WTC11 (cell line): Measurements from ENCODE around the gene SERPINB8. TPM values are rescaled to one million over a fixed set of nuclear protein-coding genes. Genes with fewer than 3 reads are reported as not detected.

Experiments
- ATAC-seq: fragments of 200-7000 bp; cut with Tn5 transposase; 2 replicates; pipeline ENCODE4 v1.10.0; 2021; ENCODE audit warnings: mild to moderate bottlenecking, moderate library complexity
- CTCF ChIA-PET: fragments of 300-600 bp; sonication (Branson Sonifier 250); formaldehyde crosslinking; loops from one replicate; lab custom pipeline; 2021; ENCODE audit warnings: antibody characterized with exemption; lab: Charles Lee
- POLR2A ChIA-PET: fragments of 350-600 bp; sonication (Branson Sonifier 250); formaldehyde crosslinking; loops from one replicate; lab custom pipeline; 2021; ENCODE audit warnings: antibody characterized with exemption; lab: Charles Lee
- DNase-seq: peaks from one replicate; pipeline ENCODE4 v3.0.0; 2021; ENCODE audit warnings: low spot score
- H3K27ac Mint-ChIP-seq: 2 replicates; pipeline ENCODE4 v1.8.0; 2021; ENCODE audit warnings: mixed read lengths
- H3K27me3 Mint-ChIP-seq: 2 replicates; pipeline ENCODE4 v1.8.0; 2021; ENCODE audit warnings: low read depth, mild to moderate bottlenecking, moderate library complexity, mixed read lengths
- H3K36me3 Mint-ChIP-seq: 2 replicates; pipeline ENCODE4 v1.8.0; 2021; ENCODE audit warnings: mixed read lengths
- H3K4me1 Mint-ChIP-seq: 2 replicates; pipeline ENCODE4 v1.8.0; 2022; ENCODE audit warnings: mixed read lengths
- H3K4me3 Mint-ChIP-seq: 2 replicates; pipeline ENCODE4 v1.8.0; 2021; ENCODE audit warnings: mild to moderate bottlenecking, moderate library complexity, mixed read lengths
- H3K9me3 Mint-ChIP-seq: 2 replicates; pipeline ENCODE4 v1.8.0; 2021; ENCODE audit warnings: mixed read lengths
- AFF4 ChIP-seq: sonication (generic); formaldehyde crosslinking; IDR thresholded peaks from 2 replicates; pipeline ENCODE4 v1.8.1; 2023; ENCODE audit warnings: mild to moderate bottlenecking, missing genetic modification reagents, borderline replicate concordance
- CBFB ChIP-seq: sonication (generic); formaldehyde crosslinking; IDR thresholded peaks from 2 replicates; pipeline ENCODE4 v1.8.1; 2022; ENCODE audit warnings: mild to moderate bottlenecking, low read depth, missing genetic modification reagents
- ETV6 ChIP-seq: sonication (generic); formaldehyde crosslinking; IDR thresholded peaks from 2 replicates; pipeline ENCODE4 v1.8.1; 2022; ENCODE audit warnings: mild to moderate bottlenecking, missing genetic modification reagents
- FOXP1 ChIP-seq: sonication (generic); formaldehyde crosslinking; IDR thresholded peaks from 2 replicates; pipeline ENCODE4 v1.8.0; 2022; ENCODE audit warnings: missing genetic modification reagents, mild to moderate bottlenecking, moderate library complexity, borderline replicate concordance
- GTF2I ChIP-seq: fragments of 250-450 bp; sonication (Bioruptor Pico); conservative IDR thresholded peaks from 2 replicates; pipeline ENCODE4 v1.4.0; 2021; ENCODE audit warnings: mild to moderate bottlenecking
- KAT7 ChIP-seq: sonication (generic); formaldehyde crosslinking; IDR thresholded peaks from 2 replicates; pipeline ENCODE4 v1.8.1; 2023; ENCODE audit warnings: missing genetic modification reagents, mild to moderate bottlenecking, borderline replicate concordance
- NFE2L1 ChIP-seq: sonication (generic); formaldehyde crosslinking; IDR thresholded peaks from 2 replicates; pipeline ENCODE4 v1.8.1; 2023; ENCODE audit warnings: missing genetic modification reagents
- NR2C2 ChIP-seq: sonication (generic); formaldehyde crosslinking; IDR thresholded peaks from 2 replicates; pipeline ENCODE4 v1.8.0; 2022; ENCODE audit warnings: mild to moderate bottlenecking, missing genetic modification reagents
- PRRX2 ChIP-seq: fragments of 250-450 bp; sonication (Bioruptor Pico); IDR thresholded peaks from 2 replicates; pipeline ENCODE4 v1.8.0; 2021; ENCODE audit warnings: mild to moderate bottlenecking
- SMAD4 ChIP-seq: sonication (generic); formaldehyde crosslinking; IDR thresholded peaks from 2 replicates; pipeline ENCODE4 v1.8.0; 2022; ENCODE audit warnings: mild to moderate bottlenecking, missing genetic modification reagents
- SOX15 ChIP-seq: fragments of 250-450 bp; sonication (Bioruptor Pico); IDR thresholded peaks from 2 replicates; pipeline ENCODE4 v1.9.0; 2021; ENCODE audit warnings: mild to moderate bottlenecking
- SP1 ChIP-seq: sonication (generic); formaldehyde crosslinking; conservative IDR thresholded peaks from 2 replicates; pipeline ENCODE4 v1.8.1; 2022; ENCODE audit warnings: missing genetic modification reagents
- USF2 ChIP-seq: sonication (generic); formaldehyde crosslinking; IDR thresholded peaks from 2 replicates; pipeline ENCODE4 v1.8.1; 2023; ENCODE audit warnings: mild to moderate bottlenecking, missing genetic modification reagents, moderate library complexity
- ZNF232 ChIP-seq: sonication (generic); formaldehyde crosslinking; IDR thresholded peaks from 2 replicates; pipeline ENCODE4 v1.8.0; 2022; ENCODE audit warnings: mild to moderate bottlenecking, missing genetic modification reagents
- total RNA-seq: library from RNA; stranded (reverse); gene quantifications from 3 replicates; pipeline ENCODE4 v1.2.3, GENCODE V29; 2021
- TF ChIP-seq, protein P1 (sequence below): sonication (generic); formaldehyde crosslinking; IDR thresholded peaks from 2 replicates; pipeline ENCODE4 v1.8.1; 2022; ENCODE audit warnings: mild to moderate bottlenecking, missing genetic modification reagents, moderate library complexity, borderline replicate concordance
- TF ChIP-seq, protein P2 (sequence below): sonication (generic); formaldehyde crosslinking; IDR thresholded peaks from 2 replicates; pipeline ENCODE4 v1.8.0; 2022; ENCODE audit warnings: mild to moderate bottlenecking, missing genetic modification reagents
- TF ChIP-seq, protein P3 (sequence below): fragments of 250-450 bp; sonication (Bioruptor Pico); IDR thresholded peaks from 2 replicates; pipeline ENCODE4 v1.9.0; 2021; ENCODE audit warnings: mild to moderate bottlenecking, borderline replicate concordance
- TF ChIP-seq, protein P4 (sequence below): sonication (generic); formaldehyde crosslinking; IDR thresholded peaks from 2 replicates; pipeline ENCODE4 v1.8.0; 2023; ENCODE audit warnings: missing genetic modification reagents, mild to moderate bottlenecking, borderline replicate concordance
- TF ChIP-seq, protein P5 (sequence below): sonication (generic); formaldehyde crosslinking; IDR thresholded peaks from 2 replicates; pipeline ENCODE4 v1.8.1; 2022; ENCODE audit warnings: low read depth, mild to moderate bottlenecking, moderate library complexity, missing genetic modification reagents, borderline replicate concordance

SERPINB8 gene
- total RNA-seq, 1 experiment from 2014 or later = 0.46 TPM

- H3K4me1 Mint-ChIP-seq = no peaks in the 10 kb centered on the region
- ChIA-PET CTCF (no interaction called here), POLR2A (no interaction called here)
- no peak for TF ChIP-seq SMAD4 (CRISPR knock-in tag)
- TF ChIP-seq AFF4 (CRISPR knock-in tag) = no peak
- no peak for TF ChIP-seq CBFB
- TF ChIP-seq USF2 (CRISPR knock-in tag) = no peak
- TF ChIP-seq, protein P1, sequence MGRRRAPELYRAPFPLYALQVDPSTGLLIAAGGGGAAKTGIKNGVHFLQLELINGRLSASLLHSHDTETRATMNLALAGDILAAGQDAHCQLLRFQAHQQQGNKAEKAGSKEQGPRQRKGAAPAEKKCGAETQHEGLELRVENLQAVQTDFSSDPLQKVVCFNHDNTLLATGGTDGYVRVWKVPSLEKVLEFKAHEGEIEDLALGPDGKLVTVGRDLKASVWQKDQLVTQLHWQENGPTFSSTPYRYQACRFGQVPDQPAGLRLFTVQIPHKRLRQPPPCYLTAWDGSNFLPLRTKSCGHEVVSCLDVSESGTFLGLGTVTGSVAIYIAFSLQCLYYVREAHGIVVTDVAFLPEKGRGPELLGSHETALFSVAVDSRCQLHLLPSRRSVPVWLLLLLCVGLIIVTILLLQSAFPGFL (CRISPR knock-in tag) = no peak
- no peak for TF ChIP-seq SP1 (CRISPR knock-in tag)
- no peak for TF ChIP-seq FOXP1 (CRISPR knock-in tag)
- TF ChIP-seq SOX15 = no peak
- TF ChIP-seq, protein P2, sequence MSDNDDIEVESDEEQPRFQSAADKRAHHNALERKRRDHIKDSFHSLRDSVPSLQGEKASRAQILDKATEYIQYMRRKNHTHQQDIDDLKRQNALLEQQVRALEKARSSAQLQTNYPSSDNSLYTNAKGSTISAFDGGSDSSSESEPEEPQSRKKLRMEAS (CRISPR knock-in tag) = no peak
- TF ChIP-seq, protein P3, sequence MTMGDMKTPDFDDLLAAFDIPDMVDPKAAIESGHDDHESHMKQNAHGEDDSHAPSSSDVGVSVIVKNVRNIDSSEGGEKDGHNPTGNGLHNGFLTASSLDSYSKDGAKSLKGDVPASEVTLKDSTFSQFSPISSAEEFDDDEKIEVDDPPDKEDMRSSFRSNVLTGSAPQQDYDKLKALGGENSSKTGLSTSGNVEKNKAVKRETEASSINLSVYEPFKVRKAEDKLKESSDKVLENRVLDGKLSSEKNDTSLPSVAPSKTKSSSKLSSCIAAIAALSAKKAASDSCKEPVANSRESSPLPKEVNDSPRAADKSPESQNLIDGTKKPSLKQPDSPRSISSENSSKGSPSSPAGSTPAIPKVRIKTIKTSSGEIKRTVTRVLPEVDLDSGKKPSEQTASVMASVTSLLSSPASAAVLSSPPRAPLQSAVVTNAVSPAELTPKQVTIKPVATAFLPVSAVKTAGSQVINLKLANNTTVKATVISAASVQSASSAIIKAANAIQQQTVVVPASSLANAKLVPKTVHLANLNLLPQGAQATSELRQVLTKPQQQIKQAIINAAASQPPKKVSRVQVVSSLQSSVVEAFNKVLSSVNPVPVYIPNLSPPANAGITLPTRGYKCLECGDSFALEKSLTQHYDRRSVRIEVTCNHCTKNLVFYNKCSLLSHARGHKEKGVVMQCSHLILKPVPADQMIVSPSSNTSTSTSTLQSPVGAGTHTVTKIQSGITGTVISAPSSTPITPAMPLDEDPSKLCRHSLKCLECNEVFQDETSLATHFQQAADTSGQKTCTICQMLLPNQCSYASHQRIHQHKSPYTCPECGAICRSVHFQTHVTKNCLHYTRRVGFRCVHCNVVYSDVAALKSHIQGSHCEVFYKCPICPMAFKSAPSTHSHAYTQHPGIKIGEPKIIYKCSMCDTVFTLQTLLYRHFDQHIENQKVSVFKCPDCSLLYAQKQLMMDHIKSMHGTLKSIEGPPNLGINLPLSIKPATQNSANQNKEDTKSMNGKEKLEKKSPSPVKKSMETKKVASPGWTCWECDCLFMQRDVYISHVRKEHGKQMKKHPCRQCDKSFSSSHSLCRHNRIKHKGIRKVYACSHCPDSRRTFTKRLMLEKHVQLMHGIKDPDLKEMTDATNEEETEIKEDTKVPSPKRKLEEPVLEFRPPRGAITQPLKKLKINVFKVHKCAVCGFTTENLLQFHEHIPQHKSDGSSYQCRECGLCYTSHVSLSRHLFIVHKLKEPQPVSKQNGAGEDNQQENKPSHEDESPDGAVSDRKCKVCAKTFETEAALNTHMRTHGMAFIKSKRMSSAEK = no peak
- TF ChIP-seq KAT7 (CRISPR knock-in tag) = no peak
- no peak for TF ChIP-seq NFE2L1
- TF ChIP-seq ETV6 (CRISPR knock-in tag) = no peak
- TF ChIP-seq NR2C2 (CRISPR knock-in tag) = no peak
- no peak for TF ChIP-seq PRRX2 (CRISPR knock-in tag)
- no peak for TF ChIP-seq GTF2I (CRISPR knock-in tag)
- TF ChIP-seq ZNF232 (CRISPR knock-in tag) = no peak
- TF ChIP-seq, protein P4, sequence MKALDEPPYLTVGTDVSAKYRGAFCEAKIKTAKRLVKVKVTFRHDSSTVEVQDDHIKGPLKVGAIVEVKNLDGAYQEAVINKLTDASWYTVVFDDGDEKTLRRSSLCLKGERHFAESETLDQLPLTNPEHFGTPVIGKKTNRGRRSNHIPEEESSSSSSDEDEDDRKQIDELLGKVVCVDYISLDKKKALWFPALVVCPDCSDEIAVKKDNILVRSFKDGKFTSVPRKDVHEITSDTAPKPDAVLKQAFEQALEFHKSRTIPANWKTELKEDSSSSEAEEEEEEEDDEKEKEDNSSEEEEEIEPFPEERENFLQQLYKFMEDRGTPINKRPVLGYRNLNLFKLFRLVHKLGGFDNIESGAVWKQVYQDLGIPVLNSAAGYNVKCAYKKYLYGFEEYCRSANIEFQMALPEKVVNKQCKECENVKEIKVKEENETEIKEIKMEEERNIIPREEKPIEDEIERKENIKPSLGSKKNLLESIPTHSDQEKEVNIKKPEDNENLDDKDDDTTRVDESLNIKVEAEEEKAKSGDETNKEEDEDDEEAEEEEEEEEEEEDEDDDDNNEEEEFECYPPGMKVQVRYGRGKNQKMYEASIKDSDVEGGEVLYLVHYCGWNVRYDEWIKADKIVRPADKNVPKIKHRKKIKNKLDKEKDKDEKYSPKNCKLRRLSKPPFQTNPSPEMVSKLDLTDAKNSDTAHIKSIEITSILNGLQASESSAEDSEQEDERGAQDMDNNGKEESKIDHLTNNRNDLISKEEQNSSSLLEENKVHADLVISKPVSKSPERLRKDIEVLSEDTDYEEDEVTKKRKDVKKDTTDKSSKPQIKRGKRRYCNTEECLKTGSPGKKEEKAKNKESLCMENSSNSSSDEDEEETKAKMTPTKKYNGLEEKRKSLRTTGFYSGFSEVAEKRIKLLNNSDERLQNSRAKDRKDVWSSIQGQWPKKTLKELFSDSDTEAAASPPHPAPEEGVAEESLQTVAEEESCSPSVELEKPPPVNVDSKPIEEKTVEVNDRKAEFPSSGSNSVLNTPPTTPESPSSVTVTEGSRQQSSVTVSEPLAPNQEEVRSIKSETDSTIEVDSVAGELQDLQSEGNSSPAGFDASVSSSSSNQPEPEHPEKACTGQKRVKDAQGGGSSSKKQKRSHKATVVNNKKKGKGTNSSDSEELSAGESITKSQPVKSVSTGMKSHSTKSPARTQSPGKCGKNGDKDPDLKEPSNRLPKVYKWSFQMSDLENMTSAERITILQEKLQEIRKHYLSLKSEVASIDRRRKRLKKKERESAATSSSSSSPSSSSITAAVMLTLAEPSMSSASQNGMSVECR (CRISPR knock-in tag) = no peak
- TF ChIP-seq, protein P5, sequence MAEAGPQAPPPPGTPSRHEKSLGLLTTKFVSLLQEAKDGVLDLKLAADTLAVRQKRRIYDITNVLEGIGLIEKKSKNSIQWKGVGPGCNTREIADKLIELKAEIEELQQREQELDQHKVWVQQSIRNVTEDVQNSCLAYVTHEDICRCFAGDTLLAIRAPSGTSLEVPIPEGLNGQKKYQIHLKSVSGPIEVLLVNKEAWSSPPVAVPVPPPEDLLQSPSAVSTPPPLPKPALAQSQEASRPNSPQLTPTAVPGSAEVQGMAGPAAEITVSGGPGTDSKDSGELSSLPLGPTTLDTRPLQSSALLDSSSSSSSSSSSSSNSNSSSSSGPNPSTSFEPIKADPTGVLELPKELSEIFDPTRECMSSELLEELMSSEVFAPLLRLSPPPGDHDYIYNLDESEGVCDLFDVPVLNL (CRISPR knock-in tag) = no peak
- no peak for DNase-seq
- no peak overlapping the region for H3K27ac Mint-ChIP-seq
- H3K4me3 Mint-ChIP-seq = no peak overlapping the region
- peaks cover 8% of the 10 kb centered on the region for H3K27me3 Mint-ChIP-seq
- peaks cover 18% of the 10 kb centered on the region for H3K36me3 Mint-ChIP-seq
- ATAC-seq = no peak
- H3K9me3 Mint-ChIP-seq = peaks cover 45% of the 10 kb centered on the region
Measured at GRCh38 chr18:63992751-63993150, 22.9 kb downstream of the SERPINB8 start.
